ENCODE data around the gene IFNAR1. TPM values are rescaled to one million over a fixed set of nuclear protein-coding genes. Genes with fewer than 3 reads are reported as not detected.

IFNAR1 gene
- total RNA-seq, 2 experiments from 2014 or later, result 18.1 to 60.8 TPM

- H3K4me1 ChIP-seq (ENCODE audit: insufficient read depth, low read length, poor library complexity, severe bottlenecking), result peaks cover 42% of the 10 kb centered on the region
- peaks cover 91% of the 10 kb centered on the region for H3K79me2 ChIP-seq (ENCODE audit: insufficient read depth, low read depth, low read length)
- no peak overlapping the region for H3K4me3 ChIP-seq (ENCODE audit: low read depth, low read length, poor library complexity, severe bottlenecking)
- intact Hi-C loops (cut with micrococcal nuclease; ENCODE audit: unreplicated experiment), result no loop called here
- no TSS peak for BruUV-seq (replicated peaks)
- no peaks in the 10 kb centered on the region for H4K20me1 ChIP-seq (ENCODE audit: insufficient read depth, low read length)
- no peak for TF ChIP-seq CTCF (conservative IDR thresholded peaks at IDR 0.05; ENCODE audit: low read length)
- no peak for TF ChIP-seq EZH2phosphoT487 (IDR thresholded peaks at IDR 0.05; ENCODE audit: borderline replicate concordance, low read depth, low read length)
- peaks cover 21% of the 10 kb centered on the region for H3K9me3 ChIP-seq (ENCODE audit: low read length)
- no peaks in the 10 kb centered on the region for H3K9me2 ChIP-seq (ENCODE audit: insufficient read depth, low read length)
- no peak overlapping the region for H2AFZ ChIP-seq (ENCODE audit: low read length)
- no peak overlapping the region for H3K27ac ChIP-seq (ENCODE audit: low read depth, low read length, poor library complexity, severe bottlenecking)
- H3K36me3 ChIP-seq (ENCODE audit: insufficient read depth, low read length), result peaks cover 91% of the 10 kb centered on the region
- ChIA-PET CTCF (ENCODE audit: unreplicated experiment) (interaction anchor here (1.0 kb wide), 1 partner anchor 9 kb away, joined by 4 read pairs; the partner anchor contains the start of gene IFNAR1), POLR2A (interaction anchor here (0.6 to 1.0 kb wide), 4 partner anchors 8 to 35 kb away, joined by 3 to 4 read pairs (median 3); partner anchors contain the start of gene IFNAR1)
- H3K4me2 ChIP-seq (ENCODE audit: low read length), result no peak overlapping the region
- DNase-seq (ENCODE audit: low spot score), result no peak
These were observed 9.4 kb downstream of the IFNAR1 start for GRCh38 chr21:33334191-33334590.

- H3K4me1 ChIP-seq (ENCODE audit: insufficient read depth, low read length, poor library complexity, severe bottlenecking), result peaks cover 40% of the 10 kb centered on the region
- H2AFZ ChIP-seq (ENCODE audit: low read length), result no peak overlapping the region
- H3K27ac ChIP-seq (ENCODE audit: low read depth, low read length, poor library complexity, severe bottlenecking), result no peak overlapping the region
- BruUV-seq (replicated peaks), result no TSS peak
- CTCF ChIA-PET (ENCODE audit: unreplicated experiment), result interaction anchor here (1.0 kb wide), 1 partner anchor 10 kb away, joined by 4 read pairs; the partner anchor contains the start of gene IFNAR1
- peaks cover 21% of the 10 kb centered on the region for H3K9me3 ChIP-seq (ENCODE audit: low read length)
- H3K79me2 ChIP-seq (ENCODE audit: insufficient read depth, low read depth, low read length), result peaks cover 88% of the 10 kb centered on the region
- no peak for DNase-seq (ENCODE audit: low spot score)
- no peak overlapping the region for H3K4me3 ChIP-seq (ENCODE audit: low read depth, low read length, poor library complexity, severe bottlenecking)
- TF ChIP-seq EZH2phosphoT487 (IDR thresholded peaks at IDR 0.05; ENCODE audit: borderline replicate concordance, low read depth, low read length) (no peak), CTCF (conservative IDR thresholded peaks at IDR 0.05; ENCODE audit: low read length) (no peak)
- POLR2A ChIA-PET, result interaction anchor here (0.6 to 1.0 kb wide), 3 partner anchors 9 to 49 kb away, joined by 3 to 4 read pairs (median 4); no protein-coding TSS in a partner anchor
- no peak overlapping the region for H3K4me2 ChIP-seq (ENCODE audit: low read length)
- no peaks in the 10 kb centered on the region for H4K20me1 ChIP-seq (ENCODE audit: insufficient read depth, low read length)
- intact Hi-C loops (cut with micrococcal nuclease; ENCODE audit: unreplicated experiment), result no loop called here
- peaks cover 88% of the 10 kb centered on the region for H3K36me3 ChIP-seq (ENCODE audit: insufficient read depth, low read length)
- H3K9me2 ChIP-seq (ENCODE audit: insufficient read depth, low read length), result no peaks in the 10 kb centered on the region
These were observed 10.1 kb downstream of the IFNAR1 start for GRCh38 chr21:33334824-33335223.

GRCh38 chr21:33339135-33339534 is 14.4 kb downstream of the IFNAR1 start:
- Histone ChIP-seq H2AFZ (ENCODE audit: low read length) (no peak overlapping the region), H3K4me3 (ENCODE audit: low read depth, low read length, poor library complexity, severe bottlenecking) (no peak overlapping the region), H4K20me1 (ENCODE audit: insufficient read depth, low read length) (no peaks in the 10 kb centered on the region), H3K79me2 (ENCODE audit: insufficient read depth, low read depth, low read length) (peaks cover 61% of the 10 kb centered on the region), H3K4me1 (ENCODE audit: insufficient read depth, low read length, poor library complexity, severe bottlenecking) (peaks cover 11% of the 10 kb centered on the region), H3K9me2 (ENCODE audit: insufficient read depth, low read length) (no peaks in the 10 kb centered on the region), H3K9me3 (ENCODE audit: low read length) (peaks cover 3% of the 10 kb centered on the region; the same call in 1 of the 2 replicates), H3K27ac (ENCODE audit: low read depth, low read length, poor library complexity, severe bottlenecking) (no peak overlapping the region), H3K4me2 (ENCODE audit: low read length) (no peak overlapping the region), H3K36me3 (ENCODE audit: insufficient read depth, low read length) (peaks cover 91% of the 10 kb centered on the region)
- DNase-seq (ENCODE audit: low spot score), result peak; percentile 31
- intact Hi-C loops (cut with micrococcal nuclease; ENCODE audit: unreplicated experiment), result no loop called here
- POLR2A ChIA-PET, result interaction anchor here (0.6 to 2.4 kb wide), 7 partner anchors 10 to 237 kb away, joined by 3 to 12 read pairs (median 4); partner anchors contain the start of gene IFNAR1
- CTCF ChIA-PET (ENCODE audit: unreplicated experiment), result no interaction called here
- TF ChIP-seq EZH2phosphoT487 (IDR thresholded peaks at IDR 0.05; ENCODE audit: borderline replicate concordance, low read depth, low read length) (no peak), CTCF (conservative IDR thresholded peaks at IDR 0.05; ENCODE audit: low read length) (no peak)
- TSS peak; percentile 40 for BruUV-seq (replicated peaks)
